NT2/D1 (cell line): ENCODE results near the gene TTLL12.

ENCODE experiments used
- DNase-seq: peaks from one replicate; pipeline ENCODE4 v3.0.0-alpha.2; 2011; ENCODE audit warnings: low read depth, low spot score
- H3K27me3 ChIP-seq: 2 replicates; pipeline ENCODE4 v1.6.0; 2011; ENCODE audit warnings: mild to moderate bottlenecking; ENCODE audit not compliant: insufficient read length, insufficient read depth
- H3K36me3 ChIP-seq: 2 replicates; pipeline ENCODE4 v1.6.1; 2011; ENCODE audit warnings: mild to moderate bottlenecking, low read length, mixed read lengths; ENCODE audit not compliant: insufficient read depth, insufficient read length
- H3K4me1 ChIP-seq: 2 replicates; pipeline ENCODE4 v1.5.1; 2011; ENCODE audit not compliant: insufficient read depth, insufficient read length
- H3K4me3 ChIP-seq: 2 replicates; pipeline ENCODE4 v1.5.1; 2011; ENCODE audit warnings: low read depth; ENCODE audit not compliant: insufficient read length
- H3K9ac ChIP-seq: 2 replicates; pipeline ENCODE4 v1.6.0; 2011; ENCODE audit warnings: low read depth; ENCODE audit not compliant: insufficient read length
- H3K9me3 ChIP-seq: 2 replicates; pipeline ENCODE4 v1.5.1; 2011; ENCODE audit warnings: mild to moderate bottlenecking, low read length; ENCODE audit not compliant: insufficient read depth
- SUZ12 ChIP-seq: IDR thresholded peaks from 2 replicates; pipeline ENCODE4 v1.6.1; 2011; ENCODE audit not compliant: insufficient read length, insufficient read depth; ENCODE audit errors: extremely low read depth
- YY1 ChIP-seq: IDR thresholded peaks from 2 replicates; pipeline ENCODE4 v1.6.1; 2011; ENCODE audit not compliant: insufficient read length, insufficient read depth
- ZNF274 ChIP-seq: IDR thresholded peaks from 2 replicates; pipeline ENCODE4 v1.6.1; 2011; ENCODE audit warnings: mild to moderate bottlenecking, low read depth, low read length

The TTLL12 gene

DNA sequence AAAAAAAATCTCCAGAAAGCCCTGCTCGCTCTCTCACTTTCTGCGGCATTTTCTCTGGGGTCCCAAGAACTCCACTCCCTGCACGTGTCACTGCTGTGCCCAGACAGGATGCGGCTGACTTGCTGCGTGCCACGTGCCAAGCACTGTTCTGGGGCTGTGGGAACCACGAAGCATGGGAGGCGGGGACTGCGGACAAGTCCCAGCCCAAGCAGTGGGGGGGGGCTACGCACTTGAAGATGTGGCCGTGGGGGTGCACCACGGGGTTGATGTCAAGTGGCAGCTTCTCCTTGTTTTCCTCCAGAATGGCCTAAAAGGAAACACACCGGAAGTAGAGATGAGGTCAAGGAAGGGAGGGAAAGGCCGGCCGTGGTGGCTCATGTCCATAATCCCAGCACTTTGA, 10.8 kb downstream of the TTLL12 start:
- TF ChIP-seq SUZ12 = no peak
- TF ChIP-seq ZNF274 = no peak
- TF ChIP-seq YY1 = no peak
- H3K36me3 ChIP-seq = peaks cover 90% of the 10 kb centered on the region
- H3K27me3 ChIP-seq = no peaks in the 10 kb centered on the region
- H3K9ac ChIP-seq = no peak overlapping the region
- H3K9me3 ChIP-seq = no peaks in the 10 kb centered on the region
- no peak overlapping the region for H3K4me3 ChIP-seq
- H3K4me1 ChIP-seq = no peaks in the 10 kb centered on the region
- no peak for DNase-seq

DNA sequence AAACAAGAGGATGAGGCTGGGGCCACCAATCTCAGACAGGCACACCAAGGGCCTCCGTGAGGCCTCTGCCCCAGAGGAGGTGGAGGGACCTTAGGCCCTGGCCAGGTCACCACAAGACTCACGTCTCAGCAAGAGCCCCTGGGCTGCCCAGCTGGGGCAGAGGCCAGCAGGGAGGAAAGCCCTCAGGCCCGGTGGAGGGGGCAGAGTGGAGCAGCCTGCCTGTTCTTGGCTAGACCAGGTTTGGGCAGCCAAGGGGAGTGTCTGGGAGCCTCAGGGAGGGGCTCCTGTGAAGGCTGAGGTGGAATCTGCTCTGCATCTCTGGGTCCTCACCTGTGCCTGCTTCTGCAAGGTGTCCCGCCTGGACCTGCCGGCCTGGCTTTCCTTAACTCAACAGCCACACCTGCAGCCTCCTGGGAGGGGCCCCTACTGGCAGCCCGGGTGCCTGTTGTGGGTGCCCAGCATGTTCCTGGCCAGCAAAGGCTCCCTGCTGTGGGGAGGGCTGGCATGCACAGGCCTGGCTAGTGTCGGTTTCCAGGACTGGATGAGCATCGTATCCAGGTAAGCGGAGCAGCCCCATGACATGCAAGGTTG, 11.9 kb downstream of the TTLL12 start:
- no peak overlapping the region for H3K4me3 ChIP-seq
- no peak for DNase-seq
- no peaks in the 10 kb centered on the region for H3K9me3 ChIP-seq

DNA sequence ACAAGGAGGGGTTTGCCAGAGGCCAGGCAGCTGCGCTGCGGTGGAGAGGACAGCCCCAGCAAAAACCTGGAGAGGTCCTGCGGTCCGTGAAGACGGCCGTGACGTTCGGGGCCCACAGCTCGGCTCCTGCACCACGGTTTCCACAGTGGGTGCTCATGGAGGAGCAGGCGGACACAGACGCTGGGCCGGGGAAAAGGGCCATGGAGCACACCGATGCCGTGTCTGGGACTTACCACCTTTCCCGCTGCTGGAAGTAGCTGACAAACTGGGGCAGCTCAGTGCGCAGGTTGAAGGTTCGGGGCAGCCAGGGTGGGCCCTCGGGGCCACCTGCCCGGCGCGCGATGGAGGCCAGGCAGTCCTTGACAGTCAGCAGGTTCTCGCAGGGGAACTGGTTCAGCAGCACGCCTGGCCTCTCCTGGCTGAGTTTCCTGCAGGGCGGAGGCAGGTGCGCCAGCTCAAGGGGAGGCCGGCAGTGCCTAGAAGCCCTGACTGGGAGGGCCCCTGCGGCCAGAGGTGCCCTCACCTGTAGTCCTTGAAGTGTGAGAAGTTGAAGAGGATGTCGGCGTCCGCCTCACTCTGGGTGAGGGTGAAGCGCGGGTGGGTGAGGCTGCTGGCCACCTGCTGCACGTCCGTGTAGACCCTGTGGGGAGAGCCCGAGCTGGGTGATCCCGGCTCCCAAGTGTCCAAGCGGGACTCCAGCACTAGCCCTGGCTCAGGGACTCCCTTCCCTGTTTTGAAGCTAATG, 12.8 kb downstream of the TTLL12 start:
- Histone ChIP-seq H3K9ac (no peak overlapping the region), H3K4me1 (no peaks in the 10 kb centered on the region), H3K9me3 (no peaks in the 10 kb centered on the region), H3K4me3 (no peak overlapping the region), H3K27me3 (no peaks in the 10 kb centered on the region), H3K36me3 (peaks cover 90% of the 10 kb centered on the region)
- no peak for TF ChIP-seq YY1
- no peak for TF ChIP-seq ZNF274
- no peak for TF ChIP-seq SUZ12
- DNase-seq = no peak

More for the DNA sequence above, 11.9 kb downstream of the TTLL12 start:
- H3K27me3 ChIP-seq = no peaks in the 10 kb centered on the region
- no peak overlapping the region for H3K9ac ChIP-seq
- no peaks in the 10 kb centered on the region for H3K4me1 ChIP-seq
- TF ChIP-seq ZNF274 (no peak), SUZ12 (no peak), YY1 (no peak)
- peaks cover 90% of the 10 kb centered on the region for H3K36me3 ChIP-seq

DNA sequence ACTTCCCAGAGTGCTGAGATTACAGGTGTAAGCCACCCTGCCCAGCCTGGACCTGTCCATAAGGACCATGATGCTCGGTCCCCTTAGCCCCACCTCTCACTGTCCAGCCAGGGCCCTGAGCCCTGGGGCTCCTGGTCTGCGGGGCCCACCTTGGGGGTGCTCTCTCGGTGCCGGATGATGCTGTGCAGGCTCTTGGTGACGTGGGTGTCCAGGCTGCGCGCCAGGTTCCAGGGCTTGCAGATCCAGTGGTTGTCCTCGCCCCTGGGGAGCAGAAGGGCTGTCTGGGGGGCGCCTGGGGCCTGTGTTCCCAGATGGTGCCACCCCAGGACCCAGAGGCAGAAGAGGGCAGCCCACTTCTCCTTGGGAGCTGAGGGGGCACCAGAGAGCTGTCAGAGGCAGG, 13.4 kb downstream of the TTLL12 start:
- TF ChIP-seq SUZ12 (no peak), YY1 (no peak), ZNF274 (no peak)
- no peak for DNase-seq
- H3K4me1 ChIP-seq = no peaks in the 10 kb centered on the region
- H3K4me3 ChIP-seq = no peak overlapping the region
- H3K27me3 ChIP-seq = no peaks in the 10 kb centered on the region
- no peaks in the 10 kb centered on the region for H3K9me3 ChIP-seq
- H3K36me3 ChIP-seq = peaks cover 90% of the 10 kb centered on the region
- H3K9ac ChIP-seq = no peak overlapping the region

DNA sequence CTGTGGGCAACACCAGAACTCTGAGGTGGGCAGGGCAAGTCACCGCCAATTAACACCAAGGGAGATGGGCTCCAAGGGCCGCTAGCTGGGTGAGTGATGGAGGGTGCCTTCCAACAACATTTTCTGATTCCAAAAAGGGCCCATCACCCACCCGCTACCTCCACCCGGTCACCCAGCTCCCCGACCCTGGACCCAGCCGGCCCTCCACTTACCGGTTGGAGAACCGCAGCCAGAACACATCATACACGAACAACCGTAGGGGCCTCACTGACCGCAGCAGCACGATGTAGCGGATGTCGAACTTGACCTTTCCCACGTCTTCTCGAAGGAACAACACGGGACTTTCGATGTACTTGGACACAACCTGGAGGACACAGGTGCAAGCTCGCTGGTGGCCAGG, 14.7 kb downstream of the TTLL12 start:
- Histone ChIP-seq H3K4me3 (no peak overlapping the region), H3K36me3 (peaks cover 93% of the 10 kb centered on the region)

DNA sequence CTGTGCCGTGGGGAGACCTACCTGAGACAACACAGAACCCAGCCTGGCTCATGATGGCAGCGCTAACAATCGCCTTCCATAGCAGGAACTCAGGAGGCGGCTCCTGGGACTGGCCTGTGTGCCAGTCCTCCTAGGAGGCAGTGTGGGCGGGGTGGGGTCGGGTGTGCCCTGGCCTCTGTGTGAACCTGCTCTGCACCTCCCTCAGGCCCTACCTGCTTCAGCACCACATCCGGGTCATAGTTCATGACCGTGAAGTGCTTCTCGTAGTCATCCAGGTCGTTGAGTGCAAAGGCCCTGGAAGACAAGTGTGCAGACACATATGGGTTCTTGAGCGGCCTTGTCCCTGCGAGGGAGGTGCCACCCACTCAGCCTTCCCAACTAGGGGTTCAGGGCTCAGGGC, 15.3 kb downstream of the TTLL12 start:
- H3K36me3 ChIP-seq = peaks cover 92% of the 10 kb centered on the region
- TF ChIP-seq SUZ12 (no peak), ZNF274 (no peak), YY1 (no peak)
- no peaks in the 10 kb centered on the region for H3K27me3 ChIP-seq
- no peak for DNase-seq
- H3K9me3 ChIP-seq = no peaks in the 10 kb centered on the region
- no peak overlapping the region for H3K9ac ChIP-seq
- H3K4me3 ChIP-seq = no peak overlapping the region
- H3K4me1 ChIP-seq = no peaks in the 10 kb centered on the region

More for the DNA sequence above, 14.7 kb downstream of the TTLL12 start:
- no peaks in the 10 kb centered on the region for H3K4me1 ChIP-seq
- H3K27me3 ChIP-seq = no peaks in the 10 kb centered on the region
- no peak for DNase-seq
- no peak overlapping the region for H3K9ac ChIP-seq
- H3K9me3 ChIP-seq = no peaks in the 10 kb centered on the region
- TF ChIP-seq YY1 (no peak), ZNF274 (no peak), SUZ12 (no peak)

DNA sequence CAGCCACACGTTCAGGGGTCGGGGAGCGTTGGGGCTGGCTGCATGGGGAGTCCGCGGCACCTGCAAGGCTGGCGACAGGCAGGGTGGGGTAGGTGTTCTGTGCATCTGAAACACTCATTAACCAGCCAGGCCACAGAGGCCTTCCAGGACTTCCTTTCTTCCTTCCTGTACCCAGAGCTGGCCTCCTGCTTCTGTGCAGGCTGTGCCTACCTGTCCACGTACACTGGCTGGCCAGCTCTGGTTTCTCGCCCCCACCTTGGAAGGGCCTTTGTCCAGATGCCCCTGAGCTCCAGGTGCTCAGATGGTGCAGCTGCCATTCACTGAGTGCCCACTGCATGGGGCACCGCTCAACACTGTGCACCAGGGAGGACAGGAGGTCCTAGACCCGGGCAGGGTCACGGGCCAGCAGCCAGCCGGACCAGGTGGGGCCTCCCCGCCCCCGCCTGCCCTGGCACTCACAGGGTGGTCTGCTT, 15.9 kb downstream of the TTLL12 start:
- no peak for TF ChIP-seq ZNF274
- no peak for TF ChIP-seq YY1
- TF ChIP-seq SUZ12 = no peak
- Histone ChIP-seq H3K36me3 (peaks cover 92% of the 10 kb centered on the region), H3K9me3 (no peaks in the 10 kb centered on the region), H3K4me3 (no peak overlapping the region), H3K27me3 (no peaks in the 10 kb centered on the region), H3K9ac (no peak overlapping the region), H3K4me1 (no peaks in the 10 kb centered on the region)
- no peak for DNase-seq
